NT2/D1 (cell line): ENCODE measurements around the gene TCF25.
A peak's percentile ranks its signal among the peaks of the same experiment; 100 is the strongest.

ENCODE experiments used
- DNase-seq: peaks from one replicate; pipeline ENCODE4 v3.0.0-alpha.2; 2011; ENCODE audit warnings: low read depth, low spot score
- H3K27me3 ChIP-seq: 2 replicates; pipeline ENCODE4 v1.6.0; 2011; ENCODE audit warnings: mild to moderate bottlenecking; ENCODE audit not compliant: insufficient read length, insufficient read depth
- H3K36me3 ChIP-seq: 2 replicates; pipeline ENCODE4 v1.6.1; 2011; ENCODE audit warnings: mild to moderate bottlenecking, low read length, mixed read lengths; ENCODE audit not compliant: insufficient read depth, insufficient read length
- H3K4me1 ChIP-seq: 2 replicates; pipeline ENCODE4 v1.5.1; 2011; ENCODE audit not compliant: insufficient read depth, insufficient read length
- H3K4me3 ChIP-seq: 2 replicates; pipeline ENCODE4 v1.5.1; 2011; ENCODE audit warnings: low read depth; ENCODE audit not compliant: insufficient read length
- H3K9ac ChIP-seq: 2 replicates; pipeline ENCODE4 v1.6.0; 2011; ENCODE audit warnings: low read depth; ENCODE audit not compliant: insufficient read length
- H3K9me3 ChIP-seq: 2 replicates; pipeline ENCODE4 v1.5.1; 2011; ENCODE audit warnings: mild to moderate bottlenecking, low read length; ENCODE audit not compliant: insufficient read depth
- SUZ12 ChIP-seq: IDR thresholded peaks from 2 replicates; pipeline ENCODE4 v1.6.1; 2011; ENCODE audit not compliant: insufficient read length, insufficient read depth; ENCODE audit errors: extremely low read depth
- YY1 ChIP-seq: IDR thresholded peaks from 2 replicates; pipeline ENCODE4 v1.6.1; 2011; ENCODE audit not compliant: insufficient read length, insufficient read depth
- ZNF274 ChIP-seq: IDR thresholded peaks from 2 replicates; pipeline ENCODE4 v1.6.1; 2011; ENCODE audit warnings: mild to moderate bottlenecking, low read depth, low read length

The TCF25 gene

GRCh38 chr16:89904606-89905510 lies 31.5 kb downstream of the TCF25 start:
- Histone ChIP-seq H3K27me3 (no peaks in the 10 kb centered on the region), H3K4me1 (peaks cover 1% of the 10 kb centered on the region), H3K4me3 (no peak overlapping the region), H3K9me3 (peaks cover 19% of the 10 kb centered on the region; the same call in 1 of the 2 replicates), H3K36me3 (peaks cover 81% of the 10 kb centered on the region), H3K9ac (no peak overlapping the region)
- TF ChIP-seq SUZ12 = no peak
- no peak for TF ChIP-seq YY1
- no peak for TF ChIP-seq ZNF274
- DNase-seq = no peak

GRCh38 chr16:89905511-89906139 lies 32.2 kb downstream of the TCF25 start:
- H3K9ac ChIP-seq = no peak overlapping the region
- DNase-seq = no peak
- H3K4me3 ChIP-seq = no peak overlapping the region
- TF ChIP-seq YY1 (no peak), SUZ12 (no peak), ZNF274 (no peak)
- peaks cover 81% of the 10 kb centered on the region for H3K36me3 ChIP-seq
- peaks cover 19% of the 10 kb centered on the region; the same call in 1 of the 2 replicates for H3K9me3 ChIP-seq
- peaks cover 4% of the 10 kb centered on the region for H3K4me1 ChIP-seq
- no peaks in the 10 kb centered on the region for H3K27me3 ChIP-seq

- H3K36me3 ChIP-seq = peaks cover 82% of the 10 kb centered on the region
- H3K4me3 ChIP-seq = no peak overlapping the region
- no peak for DNase-seq
- peaks cover 19% of the 10 kb centered on the region; the same call in 1 of the 2 replicates for H3K9me3 ChIP-seq
- H3K9ac ChIP-seq = no peak overlapping the region
- H3K27me3 ChIP-seq = no peaks in the 10 kb centered on the region
- H3K4me1 ChIP-seq = peaks cover 4% of the 10 kb centered on the region
- TF ChIP-seq SUZ12 = no peak
- TF ChIP-seq YY1 = no peak
- no peak for TF ChIP-seq ZNF274
Measured at GRCh38 chr16:89906140-89907025, 33.0 kb downstream of the TCF25 start.

- H3K27me3 ChIP-seq = no peaks in the 10 kb centered on the region
- peaks cover 90% of the 10 kb centered on the region for H3K36me3 ChIP-seq
- H3K4me3 ChIP-seq = no peak overlapping the region
- no peak overlapping the region for H3K9ac ChIP-seq
- no peak for TF ChIP-seq ZNF274
- no peak for TF ChIP-seq SUZ12
- no peak for TF ChIP-seq YY1
- peaks cover 5% of the 10 kb centered on the region for H3K4me1 ChIP-seq
- H3K9me3 ChIP-seq = peaks cover 19% of the 10 kb centered on the region; the same call in 1 of the 2 replicates
- DNase-seq = no peak
Measured at GRCh38 chr16:89907055-89907814, 33.8 kb downstream of the TCF25 start.

GRCh38 chr16:89908236-89908635 lies 34.8 kb downstream of the TCF25 start:
- DNase-seq = no peak
- TF ChIP-seq YY1 (no peak), ZNF274 (no peak), SUZ12 (no peak)
- H3K4me3 ChIP-seq = no peak overlapping the region
- H3K4me1 ChIP-seq = peaks cover 10% of the 10 kb centered on the region
- H3K9ac ChIP-seq = no peak overlapping the region
- no peaks in the 10 kb centered on the region for H3K27me3 ChIP-seq
- H3K36me3 ChIP-seq = peaks cover 94% of the 10 kb centered on the region
- peaks cover 19% of the 10 kb centered on the region; the same call in 1 of the 2 replicates for H3K9me3 ChIP-seq

- DNase-seq = no peak
- peaks cover 88% of the 10 kb centered on the region for H3K36me3 ChIP-seq
- peak overlapping the region; percentile 63 for H3K9ac ChIP-seq
Measured at GRCh38 chr16:89909777-89910716, 36.7 kb downstream of the TCF25 start.

More at GRCh38 chr16:89909777-89910716, 36.7 kb downstream of the TCF25 start:
- Histone ChIP-seq H3K4me1 (peaks cover 10% of the 10 kb centered on the region), H3K9me3 (peaks cover 19% of the 10 kb centered on the region; the same call in 1 of the 2 replicates), H3K4me3 (no peak overlapping the region), H3K27me3 (no peaks in the 10 kb centered on the region)
- TF ChIP-seq YY1 (no peak), SUZ12 (no peak)
